Dermis blood vessel endothelial cell (primary cell): Measurements from ENCODE around the gene SDF4. TPM values are rescaled to one million over a fixed set of nuclear protein-coding genes. Genes with fewer than 3 reads are reported as not detected.
"Not testable (repeated sequence)": the region's sequence is repeated elsewhere in the genome, so short reads cannot be mapped to it uniquely, and the experiment has no call there.

Experiments
- DNase-seq: peaks from one replicate; pipeline ENCODE4 v3.0.0; 2010
- total RNA-seq: library from RNA; depleted of rRNA; stranded (reverse); fragments of >200 nt; gene quantifications from 2 replicates; pipeline ENCODE4 v1.2.3, GENCODE V29; 2014

SDF4 gene
- total RNA-seq, 1 donor from 2014 or later: 122 TPM

DNA sequence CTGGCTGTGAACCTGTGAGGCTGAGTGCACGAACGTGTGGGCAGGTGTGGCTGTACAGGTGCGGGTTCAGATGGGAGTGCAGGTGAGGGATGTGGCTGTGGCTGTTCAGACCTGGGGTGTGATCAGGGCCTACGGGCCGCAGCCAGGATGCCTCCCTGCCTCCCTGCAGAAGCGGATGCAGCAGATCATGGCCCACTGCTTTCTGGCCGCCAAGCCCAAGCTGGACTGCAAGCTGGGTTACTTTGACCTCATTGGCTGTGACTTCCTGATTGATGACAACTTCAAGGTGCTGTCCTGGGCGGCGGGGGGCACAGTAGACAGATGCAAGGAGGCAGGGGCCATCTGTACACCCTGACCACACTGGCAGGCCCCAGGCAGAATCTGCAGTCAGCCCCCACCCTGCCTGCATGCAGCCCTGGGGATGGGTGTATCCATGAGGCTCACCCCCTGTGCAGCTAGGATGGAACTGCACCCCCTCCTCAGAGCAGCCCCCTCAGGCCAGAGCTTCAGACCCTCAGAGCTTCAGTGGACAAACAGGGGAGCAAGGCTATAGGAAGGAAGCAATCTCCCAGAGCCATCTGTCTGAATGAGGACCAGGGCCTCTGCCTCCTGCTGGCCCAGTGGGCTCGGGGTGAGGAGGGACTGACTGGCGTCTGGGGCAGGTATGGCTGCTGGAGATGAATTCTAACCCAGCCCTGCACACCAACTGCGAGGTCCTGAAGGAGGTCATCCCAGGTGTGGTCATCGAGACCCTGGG, 35.2 kb downstream of the SDF4 start:
- DNase-seq: no peak

DNA sequence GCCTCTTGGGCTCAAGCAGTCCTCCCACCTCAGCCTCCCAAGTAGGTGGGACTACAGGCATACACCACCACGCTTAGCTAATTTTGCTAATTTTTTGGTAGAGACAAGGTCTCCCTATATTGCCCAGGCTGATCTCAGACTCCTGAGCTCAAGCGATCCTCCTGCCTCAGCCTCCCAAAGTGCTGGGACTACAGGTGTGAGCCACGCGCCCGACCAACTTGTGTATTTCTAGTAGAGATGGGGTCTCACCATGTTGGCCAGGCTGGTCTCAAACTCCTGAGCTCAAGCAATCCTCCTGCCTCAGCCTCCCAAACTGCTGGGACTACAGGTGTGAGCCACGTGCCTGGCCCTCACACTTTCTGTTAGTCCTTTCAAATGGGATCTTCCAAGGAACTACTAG, 36.1 kb downstream of the SDF4 start:
- DNase-seq: not testable (repeated sequence)

DNA sequence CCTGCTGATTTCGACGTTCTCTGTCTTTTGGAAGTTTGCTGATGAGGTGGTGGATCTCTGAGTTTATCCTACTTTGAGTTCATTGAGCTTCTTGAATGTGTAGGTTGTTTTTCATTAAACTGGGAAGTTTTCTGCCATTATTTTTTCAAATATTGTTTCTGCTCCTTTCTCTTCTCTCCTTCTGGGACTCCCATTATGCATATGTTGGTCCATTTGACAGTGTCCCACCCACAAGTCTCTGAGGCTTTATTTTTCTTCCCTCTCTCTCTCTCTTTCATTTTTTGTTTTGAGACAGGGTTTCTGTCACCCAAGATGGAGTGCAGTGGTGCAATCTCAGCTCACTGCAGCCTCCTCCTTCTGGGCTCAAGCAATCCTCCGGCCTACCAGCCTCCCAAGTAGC, 37.1 kb downstream of the SDF4 start:
- no peak for DNase-seq

DNA sequence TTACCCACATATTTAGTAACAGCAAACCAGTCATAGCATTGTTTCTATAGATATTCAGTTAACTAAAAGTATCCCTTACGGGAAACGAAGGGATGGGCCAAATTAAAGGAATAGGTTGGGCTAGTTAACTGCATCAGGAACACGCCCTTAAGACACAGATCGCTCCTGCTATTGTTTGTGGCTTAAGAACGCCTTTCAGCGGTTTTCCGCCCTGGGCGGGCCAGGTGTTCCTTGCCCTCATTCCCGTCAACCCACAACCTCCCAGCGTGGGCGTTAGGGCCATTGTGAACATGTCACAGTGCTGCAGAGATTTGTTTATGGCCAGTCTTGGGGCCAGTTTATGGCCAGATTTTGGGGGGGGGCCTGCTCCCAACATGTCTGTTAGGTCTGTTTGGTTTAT, 40.1 kb downstream of the SDF4 start:
- DNase-seq: no peak

DNA sequence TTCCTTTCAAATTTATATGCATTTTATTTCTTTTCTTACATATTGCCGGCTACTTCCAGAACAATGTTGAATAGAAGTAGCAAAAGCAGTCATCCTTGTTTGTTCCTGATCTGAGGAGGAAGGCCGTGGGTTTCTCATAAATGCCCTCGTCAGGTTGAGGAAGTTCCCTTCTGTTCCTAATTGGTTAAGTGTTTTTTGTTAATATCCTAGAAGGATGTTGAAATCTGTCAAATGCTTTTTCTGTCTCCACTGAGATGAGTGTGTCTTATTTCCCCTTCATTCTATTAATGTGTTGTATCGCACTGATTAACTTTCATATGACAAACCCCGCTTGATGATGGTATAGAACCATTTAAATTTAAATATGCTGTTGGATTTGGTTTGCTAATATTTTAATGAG, 42.7 kb downstream of the SDF4 start:
- no peak for DNase-seq

DNA sequence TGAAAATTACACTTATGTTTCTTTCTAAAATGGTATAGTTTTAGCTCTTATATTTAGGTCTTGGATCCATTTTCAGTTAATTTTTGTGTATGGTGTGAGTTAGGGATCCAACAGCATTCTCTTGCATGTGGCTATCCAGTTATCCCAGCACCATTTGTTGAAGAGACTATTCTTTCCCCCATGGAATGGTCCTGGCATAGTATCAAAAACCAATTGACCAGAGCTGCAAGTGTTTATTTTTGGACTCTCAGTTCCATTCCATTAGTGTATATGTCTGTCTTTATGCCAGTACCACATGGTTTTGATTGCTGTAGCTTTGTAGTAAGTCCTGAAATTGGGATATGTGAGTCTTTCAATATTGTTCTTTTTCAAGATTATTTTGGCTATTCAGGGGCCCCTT, 43.9 kb downstream of the SDF4 start:
- no peak for DNase-seq

DNA sequence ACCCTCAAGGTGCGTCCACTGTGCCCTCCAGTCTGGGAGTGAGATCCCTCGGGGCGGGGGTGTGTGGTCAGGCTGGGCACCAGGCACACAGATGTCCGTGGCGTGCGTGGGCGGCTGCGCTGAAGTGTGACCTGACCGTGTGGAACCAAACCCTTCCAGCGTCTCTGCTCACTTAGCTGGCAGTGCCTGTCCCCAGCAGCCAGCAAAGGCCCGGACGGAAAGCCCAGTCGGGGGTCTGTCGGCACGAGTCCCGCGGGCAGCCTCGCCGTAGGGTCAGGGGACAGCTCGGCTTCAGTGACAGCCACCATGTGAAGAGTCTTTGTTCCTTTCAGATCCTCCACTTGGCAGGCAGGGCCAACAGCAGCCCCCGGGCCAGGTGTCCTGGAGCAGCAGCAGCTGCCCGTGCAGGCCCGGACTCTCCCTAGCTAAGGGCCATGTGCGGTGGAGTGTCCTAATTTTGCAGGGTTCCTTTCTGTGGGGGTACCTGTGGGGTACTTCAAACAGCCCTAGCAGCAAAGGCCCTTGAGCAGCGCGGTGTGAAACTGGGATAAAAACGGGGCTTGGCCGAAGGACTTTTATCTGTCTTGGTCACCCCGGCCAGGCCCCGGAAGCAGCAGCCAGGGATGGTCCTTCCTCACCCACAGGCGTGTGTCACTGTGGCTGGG, 46.6 kb downstream of the SDF4 start:
- no peak for DNase-seq

DNA sequence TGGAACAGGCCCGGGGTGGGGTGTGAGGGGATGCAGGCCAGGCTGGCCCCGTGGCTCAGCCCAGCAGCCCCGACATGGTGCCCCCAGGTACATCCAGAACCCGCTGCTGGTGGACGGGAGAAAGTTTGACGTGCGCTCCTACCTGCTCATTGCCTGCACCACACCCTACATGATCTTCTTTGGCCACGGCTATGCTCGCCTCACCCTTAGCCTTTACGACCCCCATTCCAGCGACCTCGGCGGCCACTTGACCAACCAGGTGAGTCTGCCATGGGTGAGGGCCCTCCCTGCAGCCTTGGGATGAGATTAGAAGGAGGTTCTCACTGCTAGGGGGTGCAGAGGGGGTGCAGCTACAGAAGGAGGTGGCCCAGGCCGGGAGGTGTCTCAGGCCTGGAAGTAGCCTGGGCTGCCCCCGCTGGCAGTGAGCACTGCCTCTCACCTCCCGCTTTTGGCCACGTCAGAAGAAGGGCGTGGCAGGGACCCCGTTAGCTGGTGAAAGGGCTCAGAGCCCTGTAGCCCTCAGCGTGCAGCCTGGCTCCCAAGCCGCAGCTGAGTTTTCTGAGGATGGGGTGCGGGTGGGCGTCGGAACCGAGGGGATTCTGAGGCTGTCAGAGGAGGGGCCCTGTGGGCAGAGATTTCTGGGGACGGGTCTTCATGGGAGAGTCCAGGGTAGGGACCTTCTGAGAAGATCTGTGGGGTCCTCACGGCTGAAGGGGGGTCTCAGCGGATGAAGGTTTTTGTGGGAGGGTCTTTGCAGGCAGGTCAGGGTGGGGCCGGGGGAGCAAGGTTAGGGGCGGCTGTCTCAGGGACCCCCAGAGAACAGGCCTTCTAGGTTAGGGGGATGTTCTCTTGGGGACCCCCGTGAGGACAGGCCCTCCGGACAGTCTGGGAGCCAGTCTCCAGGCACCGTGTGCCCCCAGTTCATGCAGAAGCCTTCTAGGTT, 47.7 kb downstream of the SDF4 start:
- no peak for DNase-seq

DNA sequence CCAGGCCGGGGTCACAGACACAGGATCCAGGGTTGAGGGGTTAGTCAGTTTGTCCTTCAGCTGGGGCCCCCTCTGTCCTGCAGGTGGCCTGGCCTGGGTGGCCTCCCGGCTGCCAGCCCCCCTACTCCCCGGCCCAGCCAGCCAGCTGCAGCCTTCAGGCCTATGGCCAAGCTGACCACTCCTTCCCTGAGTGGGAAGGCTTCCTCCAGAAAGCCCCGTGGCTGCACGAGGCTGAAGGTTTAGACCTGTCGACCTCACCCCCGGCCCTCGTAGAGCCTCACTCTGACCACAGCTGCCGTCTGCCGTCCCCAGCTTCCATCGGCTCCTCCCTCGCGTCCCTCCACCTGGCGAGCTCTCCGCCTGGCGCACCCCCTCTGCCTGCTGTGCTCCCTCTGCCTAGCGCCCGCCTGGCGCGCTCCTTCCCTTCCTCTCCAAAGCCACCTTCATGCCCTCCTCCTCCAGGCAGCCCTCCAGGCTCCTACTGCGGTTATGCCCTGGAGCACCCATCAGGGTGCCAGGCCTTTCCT, 48.5 kb downstream of the SDF4 start:
- DNase-seq: no peak

DNA sequence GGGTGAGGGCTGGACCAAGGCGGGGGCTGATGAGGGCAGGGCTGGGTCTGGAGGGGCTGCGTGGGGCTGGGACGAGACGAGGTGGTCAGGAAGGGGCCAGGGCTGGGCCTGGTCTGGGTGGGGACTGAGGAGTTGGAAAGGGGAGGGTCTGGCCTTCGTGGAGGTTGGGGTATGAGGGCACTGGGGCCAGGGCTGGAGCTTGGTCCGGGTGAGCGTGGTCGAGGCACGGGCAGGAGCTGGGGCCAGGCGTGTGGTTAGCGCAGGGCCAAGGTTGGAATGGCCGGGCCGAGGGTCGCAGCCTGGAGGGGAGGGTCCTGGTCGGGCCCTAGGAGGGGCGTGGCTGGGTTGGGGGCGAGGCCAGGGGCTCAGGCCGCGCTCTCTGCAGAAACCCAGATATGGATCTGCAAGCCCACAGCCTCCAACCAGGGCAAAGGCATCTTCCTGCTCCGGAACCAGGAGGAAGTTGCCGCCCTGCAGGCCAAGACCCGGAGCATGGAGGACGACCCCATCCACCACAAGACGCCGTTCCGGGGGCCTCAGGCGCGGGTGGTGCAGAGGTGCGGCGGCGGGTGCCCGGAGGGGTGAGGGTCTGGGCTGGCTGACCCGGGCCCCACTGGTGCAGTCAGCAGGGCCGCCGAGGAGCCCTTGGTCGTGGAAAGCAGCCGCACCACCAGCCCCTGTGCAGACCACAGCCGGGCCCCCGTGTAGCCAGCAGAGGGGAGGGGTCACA, 49.1 kb downstream of the SDF4 start:
- DNase-seq: no peak

DNA sequence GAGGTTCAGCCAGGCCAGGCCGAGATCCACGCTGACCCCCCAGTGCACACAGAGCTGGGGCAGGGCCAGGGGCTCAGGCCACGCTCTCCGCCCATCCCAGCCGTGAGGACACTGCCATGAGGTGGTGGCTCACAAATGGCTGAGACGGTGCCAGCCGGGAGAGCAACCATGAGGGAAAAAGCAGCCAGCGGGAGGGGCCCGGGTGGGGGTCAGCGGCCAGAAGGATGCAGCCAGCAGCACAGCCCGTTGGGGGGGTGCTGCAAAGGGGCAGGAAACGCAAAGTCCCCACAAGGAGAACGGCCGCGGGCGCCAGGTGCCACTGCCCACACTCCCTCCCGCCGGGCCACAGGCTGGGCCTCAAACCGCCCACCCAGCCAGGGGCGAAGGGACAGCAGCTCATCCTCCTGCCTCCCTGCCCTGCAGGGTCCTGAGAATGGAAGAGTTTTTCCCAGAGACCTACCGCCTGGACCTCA, 49.8 kb downstream of the SDF4 start:
- no peak for DNase-seq

DNA sequence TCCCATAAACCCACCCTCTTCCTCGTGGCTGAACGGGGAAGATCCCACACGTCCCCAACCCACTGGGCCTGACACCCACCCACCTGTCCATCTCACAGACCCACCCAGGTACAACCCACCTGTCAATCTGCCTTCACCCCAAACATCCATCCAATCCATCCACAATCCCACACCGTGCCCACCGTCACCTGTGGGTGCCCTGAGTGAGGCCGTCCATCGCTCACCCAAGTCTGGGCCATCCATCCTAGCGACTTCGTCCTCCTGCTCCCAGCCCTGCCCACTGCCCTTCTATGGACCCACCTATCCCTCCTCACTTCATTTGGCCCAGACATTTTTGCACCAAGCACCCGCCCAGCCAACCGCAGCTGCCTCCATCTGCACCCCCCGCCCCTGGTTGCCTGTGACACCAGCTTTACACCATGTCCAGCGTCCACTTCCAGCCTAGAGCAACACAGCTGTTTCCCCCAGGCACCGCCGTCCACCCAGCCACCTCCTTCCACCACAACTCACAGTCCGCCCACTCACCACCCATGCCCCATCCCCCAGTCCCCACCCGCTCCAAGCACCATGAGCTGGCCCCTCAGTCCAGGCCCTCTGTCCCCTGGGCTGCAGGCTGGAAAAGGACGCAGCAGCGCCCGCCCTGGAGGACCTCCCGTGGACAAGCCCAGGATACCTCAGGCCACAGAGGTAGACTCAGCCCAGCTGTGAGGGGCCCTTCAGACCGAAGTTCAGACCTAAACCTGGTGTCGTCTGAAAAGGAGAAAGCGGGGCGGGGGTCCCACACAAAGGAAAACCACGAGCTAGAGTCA, 50.5 kb downstream of the SDF4 start:
- DNase-seq: no peak

DNA sequence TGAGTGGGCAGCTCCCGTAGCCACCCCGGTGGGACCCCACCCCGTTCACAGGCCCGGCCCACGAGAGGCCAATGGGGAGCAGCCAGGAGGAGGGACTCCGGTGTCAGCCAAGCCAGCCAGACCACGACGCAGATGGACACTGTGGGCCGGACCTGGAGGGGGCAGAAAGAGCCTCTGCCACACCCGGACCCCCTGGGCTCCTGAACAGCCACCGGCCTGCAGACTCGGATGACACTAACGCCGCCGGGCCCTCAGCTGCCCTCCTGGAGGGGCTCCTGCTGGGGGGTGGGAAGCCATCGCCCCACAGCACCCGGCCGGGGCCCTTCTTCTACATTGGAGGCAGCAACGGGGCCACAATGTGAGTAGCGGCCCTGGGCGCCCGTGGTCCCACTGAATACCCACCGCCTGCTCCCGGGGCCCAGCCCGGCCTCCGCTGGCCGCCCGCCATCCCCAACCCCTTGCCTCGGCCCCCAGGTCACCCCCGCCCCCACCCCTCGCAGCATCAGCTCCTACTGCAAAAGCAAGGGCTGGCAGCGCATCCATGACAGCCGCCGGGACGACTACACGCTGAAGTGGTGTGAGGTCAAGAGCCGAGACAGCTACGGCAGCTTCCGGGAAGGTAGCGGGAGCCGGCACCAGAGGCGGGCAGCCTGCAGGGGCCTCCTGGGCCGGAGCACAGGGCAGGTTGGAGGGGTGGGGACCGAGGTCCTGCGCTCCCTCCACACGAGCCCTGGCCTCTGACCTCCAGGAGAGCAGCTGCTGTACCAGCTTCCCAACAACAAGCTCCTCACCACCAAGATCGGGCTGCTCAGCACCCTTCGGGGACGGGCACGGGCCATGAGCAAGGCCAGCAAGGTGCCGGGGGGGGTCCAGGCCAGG, 51.6 kb downstream of the SDF4 start:
- DNase-seq: no peak

DNA sequence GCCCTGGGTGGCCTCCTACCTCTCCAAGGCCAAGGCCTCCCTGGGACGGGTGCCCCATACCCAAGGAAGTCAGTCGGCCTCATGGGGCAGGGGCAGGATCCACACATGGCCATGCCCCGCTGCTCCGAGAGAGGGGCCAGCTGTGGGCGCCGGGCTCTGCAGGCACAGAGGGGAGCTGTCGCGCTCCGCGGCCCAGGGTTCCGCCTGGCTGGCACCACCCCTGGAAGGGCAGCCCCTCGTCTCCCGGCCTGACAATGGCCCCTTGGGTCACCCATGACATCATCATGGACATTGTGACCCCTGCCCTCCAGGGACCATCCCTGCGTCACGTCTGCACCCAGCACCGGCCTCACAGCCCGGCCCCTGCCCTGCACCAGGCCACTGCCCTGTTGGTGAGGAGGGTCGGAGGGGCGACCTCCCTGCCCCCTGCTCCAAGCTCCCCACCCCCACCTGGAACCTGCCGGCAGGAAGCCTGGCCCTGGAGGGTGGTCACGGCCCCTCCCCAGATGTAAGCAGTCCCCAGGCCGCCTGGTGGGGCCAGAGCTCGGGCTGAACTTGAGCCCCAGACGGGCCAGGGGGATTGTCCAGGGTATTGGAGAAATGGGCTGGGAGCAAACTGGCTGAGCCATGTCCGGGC, 52.3 kb downstream of the SDF4 start:
- no peak for DNase-seq

DNA sequence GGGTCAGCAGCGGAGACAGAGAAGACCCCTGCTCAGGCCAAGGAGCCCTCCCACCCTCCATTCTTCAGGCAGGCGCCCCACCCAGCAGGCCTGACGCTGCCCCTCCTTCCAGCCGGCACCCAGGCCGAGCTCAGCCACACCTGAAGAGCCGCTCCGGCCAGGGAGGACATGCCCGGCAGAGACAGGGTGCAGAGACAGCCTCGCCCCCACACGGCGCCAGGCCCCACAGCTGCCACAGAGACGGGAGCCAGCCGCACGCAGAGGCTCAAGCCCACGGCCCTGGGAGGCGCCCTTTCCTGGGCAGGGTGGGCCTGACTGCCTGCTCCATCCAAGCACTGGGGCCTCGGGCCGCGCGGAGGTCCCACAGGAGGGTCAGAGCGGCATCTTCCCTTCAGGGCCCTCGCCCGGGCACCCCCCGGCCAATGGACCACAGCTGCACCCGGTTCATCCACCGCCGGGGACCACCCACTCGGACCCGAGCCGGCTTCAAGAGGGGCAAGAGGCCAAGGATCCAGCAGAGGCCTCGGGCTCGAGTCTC, 52.9 kb downstream of the SDF4 start:
- DNase-seq: no peak

DNA sequence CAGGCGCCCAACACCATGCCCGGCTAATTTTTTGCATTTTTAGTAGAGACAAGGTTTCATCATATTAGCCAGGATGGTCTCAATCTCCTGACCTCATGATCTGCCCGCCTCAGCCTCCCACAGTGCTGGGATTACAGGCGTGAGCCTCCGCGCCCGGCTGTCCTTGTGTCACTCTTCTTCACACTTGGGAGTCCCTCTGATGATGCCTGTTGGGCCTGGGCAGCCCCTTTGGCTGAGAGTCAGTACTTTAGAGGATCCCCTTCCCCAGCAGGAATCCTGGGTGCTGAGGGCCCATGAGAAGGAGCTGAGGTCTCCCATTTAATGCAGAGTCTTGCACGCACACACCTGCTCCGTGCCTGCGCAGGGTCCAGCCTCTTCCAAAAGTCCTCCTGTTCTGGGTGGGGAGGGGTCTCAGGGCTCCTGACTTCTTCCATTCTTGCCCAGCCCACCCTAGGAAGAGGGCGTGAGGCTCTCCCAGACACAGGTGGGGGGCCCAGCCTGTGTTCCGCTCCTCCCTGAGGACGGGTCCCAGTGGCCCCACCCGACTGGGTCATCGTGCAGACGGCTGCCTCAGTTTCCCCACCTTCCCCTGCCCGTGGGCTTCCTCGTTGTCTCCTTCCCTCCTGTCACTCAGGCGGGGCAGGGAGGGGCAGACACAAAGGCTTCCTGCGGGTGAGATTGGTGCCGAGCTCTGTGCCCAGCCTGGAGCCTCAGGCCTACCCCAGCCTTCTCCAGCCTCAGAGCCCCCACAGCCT, 54.2 kb downstream of the SDF4 start:
- DNase-seq: no peak

DNA sequence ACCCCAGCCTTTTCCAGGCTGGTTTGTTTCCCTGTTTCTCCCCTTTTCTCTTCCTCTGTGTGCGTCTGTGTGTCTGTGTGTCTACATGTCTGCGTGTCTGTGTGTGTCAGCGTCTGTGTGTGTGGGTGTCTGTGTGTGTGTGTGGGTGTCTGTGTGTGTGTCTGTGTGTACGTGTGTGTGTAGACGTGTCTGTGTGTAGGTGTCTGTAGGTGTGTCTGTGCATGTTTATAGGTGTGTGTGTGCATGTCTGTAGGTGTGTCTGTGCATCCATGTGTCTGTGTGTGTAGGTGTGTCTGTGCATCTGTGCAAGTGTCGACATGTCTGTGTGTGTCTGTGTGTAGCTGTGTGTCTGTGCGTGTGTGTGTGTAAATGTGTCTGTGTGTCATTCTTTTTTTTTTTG, 54.9 kb downstream of the SDF4 start:
- no peak for DNase-seq

DNA sequence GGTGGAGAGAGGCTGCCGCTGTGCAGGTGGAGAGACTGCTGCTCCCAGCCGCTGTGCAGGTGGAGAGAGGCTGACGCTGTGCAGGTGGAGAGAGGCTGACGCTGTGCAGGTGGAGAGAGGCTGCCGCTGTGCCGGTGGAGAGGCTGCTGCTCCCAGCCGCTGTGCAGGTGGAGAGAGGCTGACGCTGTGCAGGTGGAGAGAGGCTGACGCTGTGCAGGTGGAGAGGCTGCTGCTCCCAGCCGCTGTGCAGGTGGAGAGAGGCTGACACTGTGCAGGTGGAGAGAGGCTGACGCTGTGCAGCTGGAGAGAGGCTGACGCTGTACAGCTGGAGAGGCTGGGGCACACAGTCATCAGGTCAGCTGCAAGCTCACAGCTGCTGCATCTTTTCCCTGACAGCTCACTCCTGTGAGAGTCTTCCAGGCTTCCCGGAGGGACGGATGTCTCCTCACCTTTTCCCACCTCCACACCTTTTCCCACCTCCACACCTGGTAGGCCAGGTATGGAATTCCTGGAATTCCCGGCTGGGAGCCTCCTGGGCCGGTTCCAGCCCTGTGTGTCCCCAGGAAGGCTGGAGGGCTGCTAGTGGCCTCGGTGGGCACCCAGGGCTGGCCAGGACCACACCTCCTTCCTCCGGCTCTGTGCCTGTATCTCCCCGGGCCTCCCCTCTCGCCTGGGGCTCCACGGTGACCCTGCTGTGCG, 55.6 kb downstream of the SDF4 start:
- DNase-seq: not testable (repeated sequence)
